Calu3 (cell line): ENCODE measurements around the gene NUP188. TPM values are rescaled to one million over a fixed set of nuclear protein-coding genes. Genes with fewer than 3 reads are reported as not detected.
"Not testable (repeated sequence)": the region's sequence is repeated elsewhere in the genome, so short reads cannot be mapped to it uniquely, and the experiment has no call there.

ENCODE experiments used
- BruUV-seq: library from RNA; stranded (reverse); fragments of 400-500 nt; replicated peaks from 2 replicates; lab custom pipeline; 2021; lab: Mats Ljungman, UMichigan
- CTCF ChIA-PET: fragments of 300-600 bp; sonication (Branson Sonifier 250); formaldehyde crosslinking; loops from one replicate; lab custom pipeline; 2022; ENCODE audit warnings: antibody characterized with exemption; lab: Charles Lee
- DNase-seq: peaks from one replicate; pipeline ENCODE4 v3.0.0; 2022
- H3K27ac Mint-ChIP-seq: one replicate; pipeline ENCODE4 v1.8.0; 2022; ENCODE audit warnings: mixed read lengths; ENCODE audit not compliant: unreplicated experiment
- H3K27me3 Mint-ChIP-seq: one replicate; pipeline ENCODE4 v1.8.0; 2022; ENCODE audit warnings: mixed read lengths; ENCODE audit not compliant: unreplicated experiment
- H3K36me3 Mint-ChIP-seq: one replicate; pipeline ENCODE4 v1.8.0; 2022; ENCODE audit warnings: mild to moderate bottlenecking, moderate library complexity, mixed read lengths; ENCODE audit not compliant: insufficient read depth, unreplicated experiment
- H3K4me1 Mint-ChIP-seq: one replicate; pipeline ENCODE4 v1.8.0; 2022; ENCODE audit warnings: mild to moderate bottlenecking, low read depth, mixed read lengths; ENCODE audit not compliant: unreplicated experiment
- H3K4me3 Mint-ChIP-seq: one replicate; pipeline ENCODE4 v1.8.0; 2022; ENCODE audit warnings: mild to moderate bottlenecking, low read depth, moderate library complexity, mixed read lengths; ENCODE audit not compliant: unreplicated experiment
- H3K9me3 Mint-ChIP-seq: one replicate; pipeline ENCODE4 v1.8.0; 2022; ENCODE audit warnings: low read depth, mixed read lengths; ENCODE audit not compliant: unreplicated experiment
- intact Hi-C: fragments of 100-400 bp; cut with micrococcal nuclease; formaldehyde crosslinking; loops from one replicate; pipeline ENCODE4 v1.10.0; 2022; ENCODE audit not compliant: unreplicated experiment
- total RNA-seq: library from RNA; stranded (reverse); gene quantifications from 2 replicates; pipeline ENCODE4 v1.2.3, GENCODE V29; 2022
- TF ChIP-seq, protein P1 (sequence below): fragments of 200-600 bp; IDR thresholded peaks from one replicate; pipeline ENCODE4 v1.8.0; 2022; ENCODE audit warnings: antibody characterized with exemption; ENCODE audit not compliant: unreplicated experiment

Gene NUP188
- total RNA-seq, 1 experiment from 2014 or later: 34.3 TPM

DNA sequence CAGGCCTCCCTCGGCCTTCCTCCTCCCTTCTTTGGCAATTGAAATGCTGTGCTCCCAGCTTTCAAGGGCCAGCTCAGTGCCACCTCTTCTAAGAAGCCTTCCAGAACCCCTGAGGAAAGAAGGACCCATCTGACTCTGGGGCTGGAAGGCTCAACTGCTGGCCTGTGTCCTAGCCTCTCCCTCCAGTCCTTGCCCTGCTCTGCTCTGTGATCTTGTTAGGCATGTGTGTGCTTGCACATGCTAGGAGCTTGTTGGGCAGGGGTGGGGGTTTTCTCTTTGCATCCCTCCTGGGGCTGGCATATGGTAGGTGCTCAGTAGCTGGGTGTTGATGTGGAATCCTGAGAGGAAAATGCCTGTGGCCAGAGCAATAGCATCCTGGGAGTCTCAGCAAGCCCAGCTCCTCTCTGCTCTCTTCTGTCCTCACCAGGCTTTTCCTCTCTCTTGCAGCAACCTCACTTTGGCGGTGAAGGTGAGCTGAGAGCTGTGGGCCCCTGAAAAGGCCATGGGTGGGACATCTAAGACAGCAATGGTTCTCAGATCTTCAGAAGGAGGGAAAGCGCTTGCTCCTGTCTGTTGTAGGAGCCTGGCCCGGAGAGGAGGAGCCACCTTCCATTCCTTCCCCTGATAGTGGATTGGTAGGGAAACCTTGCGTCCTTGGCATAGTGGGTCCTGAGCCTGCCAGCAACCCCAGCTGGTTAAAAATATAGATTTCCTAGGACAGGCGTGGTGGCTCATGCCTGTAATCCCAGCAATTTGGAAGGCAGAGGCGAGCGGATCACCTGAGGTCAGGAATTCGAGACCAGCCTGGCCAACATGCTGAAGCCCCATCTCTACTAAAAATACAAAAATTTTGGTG lies 10.0 kb upstream of the NUP188 start:
- H3K27me3 Mint-ChIP-seq: no peaks in the 10 kb centered on the region
- no peak overlapping the region for H3K4me3 Mint-ChIP-seq
- DNase-seq: no peak
- no peaks in the 10 kb centered on the region for H3K9me3 Mint-ChIP-seq
- H3K4me1 Mint-ChIP-seq: no peaks in the 10 kb centered on the region
- no peak overlapping the region for H3K27ac Mint-ChIP-seq
- TF ChIP-seq, protein P1, sequence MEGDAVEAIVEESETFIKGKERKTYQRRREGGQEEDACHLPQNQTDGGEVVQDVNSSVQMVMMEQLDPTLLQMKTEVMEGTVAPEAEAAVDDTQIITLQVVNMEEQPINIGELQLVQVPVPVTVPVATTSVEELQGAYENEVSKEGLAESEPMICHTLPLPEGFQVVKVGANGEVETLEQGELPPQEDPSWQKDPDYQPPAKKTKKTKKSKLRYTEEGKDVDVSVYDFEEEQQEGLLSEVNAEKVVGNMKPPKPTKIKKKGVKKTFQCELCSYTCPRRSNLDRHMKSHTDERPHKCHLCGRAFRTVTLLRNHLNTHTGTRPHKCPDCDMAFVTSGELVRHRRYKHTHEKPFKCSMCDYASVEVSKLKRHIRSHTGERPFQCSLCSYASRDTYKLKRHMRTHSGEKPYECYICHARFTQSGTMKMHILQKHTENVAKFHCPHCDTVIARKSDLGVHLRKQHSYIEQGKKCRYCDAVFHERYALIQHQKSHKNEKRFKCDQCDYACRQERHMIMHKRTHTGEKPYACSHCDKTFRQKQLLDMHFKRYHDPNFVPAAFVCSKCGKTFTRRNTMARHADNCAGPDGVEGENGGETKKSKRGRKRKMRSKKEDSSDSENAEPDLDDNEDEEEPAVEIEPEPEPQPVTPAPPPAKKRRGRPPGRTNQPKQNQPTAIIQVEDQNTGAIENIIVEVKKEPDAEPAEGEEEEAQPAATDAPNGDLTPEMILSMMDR: no peak
- peaks cover 10% of the 10 kb centered on the region for H3K36me3 Mint-ChIP-seq
- intact Hi-C loops: no loop called here
- BruUV-seq: no TSS peak
- CTCF ChIA-PET: no interaction called here

DNA sequence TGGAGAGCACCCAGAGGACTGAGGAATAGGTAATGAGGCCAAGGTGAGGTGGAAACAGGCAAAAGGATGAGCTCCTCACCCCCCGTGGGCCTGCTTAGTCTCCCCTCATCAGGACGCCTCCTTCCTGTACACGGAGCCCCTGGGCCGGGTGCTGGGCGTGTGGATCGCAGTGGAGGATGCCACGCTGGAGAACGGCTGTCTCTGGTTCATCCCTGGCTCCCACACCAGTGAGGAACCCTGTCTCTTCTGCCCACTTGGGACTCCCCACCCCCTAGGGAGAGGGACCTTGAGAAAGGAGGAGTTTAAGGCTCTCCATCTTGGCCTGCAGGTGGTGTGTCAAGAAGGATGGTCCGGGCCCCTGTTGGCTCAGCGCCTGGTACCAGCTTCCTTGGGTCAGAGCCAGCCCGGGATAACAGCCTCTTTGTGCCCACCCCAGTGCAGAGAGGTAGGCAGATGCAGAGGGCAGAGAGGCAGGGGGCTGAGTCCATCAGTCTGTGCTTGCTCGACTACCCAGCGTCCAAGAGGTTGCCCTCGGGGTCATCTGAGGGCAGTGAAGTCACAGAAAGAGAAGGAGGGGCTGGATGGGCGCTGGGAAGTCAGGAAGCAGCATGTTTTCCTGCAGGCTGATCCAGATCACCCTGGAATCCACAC lies 7.1 kb upstream of the NUP188 start:
- BruUV-seq: no TSS peak
- H3K27ac Mint-ChIP-seq: no peak overlapping the region
- no peak for DNase-seq
- no peaks in the 10 kb centered on the region for H3K9me3 Mint-ChIP-seq
- no peaks in the 10 kb centered on the region for H3K4me1 Mint-ChIP-seq
- H3K4me3 Mint-ChIP-seq: no peak overlapping the region
- no peaks in the 10 kb centered on the region for H3K27me3 Mint-ChIP-seq
- H3K36me3 Mint-ChIP-seq: peaks cover 6% of the 10 kb centered on the region
- TF ChIP-seq, protein P1: no peak
- intact Hi-C loops: no loop called here
- CTCF ChIA-PET: no interaction called here

DNA sequence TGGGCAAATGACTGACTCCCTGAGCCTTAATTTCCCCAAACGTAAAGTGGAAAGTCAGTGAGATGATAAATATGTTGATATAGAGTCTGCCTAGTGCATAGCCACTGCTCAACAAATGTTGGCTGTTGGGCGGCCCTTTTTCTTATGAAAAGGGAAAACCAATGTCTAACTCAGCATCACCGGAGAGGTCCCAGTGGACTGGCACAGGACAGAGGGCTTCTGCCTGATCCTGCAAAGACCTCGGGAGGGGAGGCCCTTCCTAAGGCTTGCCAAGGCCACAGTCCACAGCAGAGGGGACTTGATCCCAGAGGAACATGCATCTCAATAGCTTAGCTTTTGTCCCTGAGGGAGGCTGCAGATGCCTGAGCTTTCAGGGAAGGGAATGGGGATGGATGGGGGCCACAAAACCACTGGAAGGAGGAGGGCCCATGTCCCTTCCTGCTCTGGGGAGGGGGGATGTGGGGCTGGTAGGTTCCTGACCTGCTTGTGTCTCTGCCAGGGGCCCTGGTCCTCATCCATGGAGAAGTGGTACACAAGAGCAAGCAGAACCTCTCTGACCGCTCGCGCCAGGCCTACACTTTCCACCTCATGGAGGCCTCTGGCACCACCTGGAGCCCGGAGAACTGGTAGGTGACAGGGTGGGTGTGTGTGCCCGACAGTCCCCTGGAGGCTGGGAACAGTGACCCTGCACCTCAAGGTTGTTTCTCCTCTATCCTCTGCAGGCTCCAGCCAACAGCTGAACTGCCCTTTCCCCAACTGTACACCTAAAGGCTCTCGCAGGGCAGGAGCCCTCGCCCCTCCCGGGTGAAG lies 6.3 kb upstream of the NUP188 start:
- peaks cover 13% of the 10 kb centered on the region for H3K36me3 Mint-ChIP-seq
- CTCF ChIA-PET: no interaction called here
- TF ChIP-seq, protein P1: no peak
- peaks cover 7% of the 10 kb centered on the region for H3K4me1 Mint-ChIP-seq
- no peaks in the 10 kb centered on the region for H3K27me3 Mint-ChIP-seq
- H3K4me3 Mint-ChIP-seq: no peak overlapping the region
- H3K9me3 Mint-ChIP-seq: no peaks in the 10 kb centered on the region
- BruUV-seq: no TSS peak
- no peak for DNase-seq
- intact Hi-C loops: no loop called here
- H3K27ac Mint-ChIP-seq: no peak overlapping the region

DNA sequence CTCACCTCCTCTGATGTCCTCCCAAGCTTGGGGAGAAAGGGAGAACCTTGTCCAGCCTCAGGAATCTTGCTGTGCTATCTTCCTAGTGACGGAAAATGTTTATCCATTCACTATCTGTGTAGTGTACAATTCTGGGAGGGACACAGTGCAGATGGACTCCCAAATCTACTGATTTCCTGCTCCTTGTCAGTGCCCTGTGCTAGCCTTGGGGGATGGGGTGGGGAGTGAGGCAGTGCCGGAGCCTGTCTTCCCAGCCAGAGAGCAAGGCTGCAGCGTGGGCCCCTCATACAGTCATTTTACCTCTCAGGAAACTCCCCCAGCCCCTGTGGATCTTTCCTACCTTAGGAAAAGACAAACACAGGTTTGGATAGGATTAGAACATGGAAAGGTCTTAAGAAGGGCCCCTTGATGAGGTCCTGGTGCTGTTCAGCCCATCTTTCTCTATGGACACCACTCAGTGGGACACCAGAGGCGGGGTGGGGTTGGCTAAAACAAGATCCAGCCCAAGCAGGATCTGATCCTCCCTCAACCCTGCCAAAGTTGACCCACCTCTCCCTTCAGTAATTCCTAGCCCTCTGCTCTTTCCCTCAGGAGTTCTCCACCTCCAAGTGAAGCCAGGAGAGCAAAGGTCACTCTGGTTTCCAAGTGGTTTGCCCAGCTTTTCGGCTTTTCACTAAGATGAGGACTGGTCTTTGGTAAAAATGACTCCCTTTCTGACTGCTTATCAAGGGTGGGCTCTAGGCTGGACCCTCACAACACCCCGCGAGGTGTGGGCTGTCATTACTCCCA lies 3.5 kb upstream of the NUP188 start:
- intact Hi-C loops: no loop called here
- Mint-ChIP-seq H3K9me3 (no peaks in the 10 kb centered on the region), H3K4me1 (peaks cover 13% of the 10 kb centered on the region), H3K27me3 (no peaks in the 10 kb centered on the region), H3K27ac (no peak overlapping the region), H3K36me3 (peaks cover 34% of the 10 kb centered on the region), H3K4me3 (no peak overlapping the region)
- CTCF ChIA-PET: no interaction called here
- no peak for DNase-seq
- TF ChIP-seq, protein P1: no peak
- BruUV-seq: no TSS peak

DNA sequence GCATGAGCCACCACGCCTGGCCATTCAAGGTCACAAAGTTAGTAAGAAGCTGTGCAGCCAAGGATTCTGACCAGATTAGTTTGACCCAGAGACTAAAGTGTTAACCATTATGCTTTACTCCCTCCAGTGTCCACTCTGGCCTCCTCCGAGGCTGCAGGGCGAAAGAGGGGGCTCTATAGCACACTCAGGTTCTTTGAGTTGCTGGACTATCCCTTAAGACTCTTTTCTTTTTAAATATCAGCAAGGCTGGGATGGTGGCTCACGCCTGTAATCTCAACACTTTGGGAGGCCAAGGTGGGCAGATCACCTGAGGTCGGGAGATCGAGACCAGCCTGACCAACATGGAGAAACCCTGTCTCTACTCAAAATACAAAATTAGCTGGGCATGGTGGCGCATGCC lies 2.5 kb upstream of the NUP188 start:
- Mint-ChIP-seq H3K36me3 (peaks cover 32% of the 10 kb centered on the region), H3K4me1 (peaks cover 13% of the 10 kb centered on the region)
- DNase-seq, H3K4me3 Mint-ChIP-seq, H3K9me3 Mint-ChIP-seq, BruUV-seq, intact Hi-C loops, H3K27ac Mint-ChIP-seq, H3K27me3 Mint-ChIP-seq: not testable (repeated sequence)
- CTCF ChIA-PET: interaction anchor here (0.6 kb wide), 1 partner anchor 277 kb away, joined by 3 read pairs; no protein-coding TSS in a partner anchor
